T-cell (primary cell): Measurements from ENCODE around the gene UBTD1. TPM values are rescaled to one million over a fixed set of nuclear protein-coding genes. Genes with fewer than 3 reads are reported as not detected.

Source experiments
- ATAC-seq, 4 experiments: fragments of 200-7000 bp in 3 of 4; fragments of 150-1000 bp in 1 of 4; cut with Tn5 transposase; replicated peaks in 1 of 4; 1 replicate in 3 of 4; 2 replicates in 1 of 4; pipeline ENCODE4 v1.10.0; 2021; ENCODE audit warnings: moderate library complexity in 3 of 4, mild to moderate bottlenecking in 2 of 4, moderate number of reproducible peaks in 1 of 4
- CTCF ChIA-PET, 2 donors: fragments of 300-600 bp; sonication (Branson Sonifier 250); formaldehyde crosslinking; loops; one replicate each; lab custom pipeline; 2022; ENCODE audit warnings: antibody characterized with exemption in 2 of 2; lab: Charles Lee
- POLR2A ChIA-PET, 2 donors: fragments of 300-600 bp; sonication (Branson Sonifier 250); formaldehyde crosslinking; loops; one replicate each; lab custom pipeline; 2022; ENCODE audit warnings: antibody characterized with exemption in 2 of 2; lab: Charles Lee
- DNase-seq, 35 experiments: peaks; one replicate each; pipeline versions ENCODE4 v3.0.0 to v3.0.0-alpha.2; 2013 to 2023
- H3K27ac ChIP-seq: one replicate; pipeline ENCODE4 v1.5.1; 2013; ENCODE audit warnings: low read length
- H3K27me3 ChIP-seq, 2 experiments: replicated peaks in 1 of 2; 1 replicate in 1 of 2; 2 replicates in 1 of 2; pipeline versions ENCODE4 v1.6.1 to v1.7.0; 2013; ENCODE audit warnings: low read length in 1 of 2, mixed read lengths in 1 of 2; ENCODE audit not compliant: control insufficient read depth in 2 of 2, insufficient read depth in 2 of 2; ENCODE audit errors: extremely low read depth in 1 of 2
- H3K36me3 ChIP-seq, 2 donors: 1 replicate in 1 of 2; 2 replicates in 1 of 2; pipeline versions ENCODE4 v1.6.1 to v1.7.0; 2013; ENCODE audit warnings: low read length in 1 of 2; ENCODE audit not compliant: control insufficient read depth in 2 of 2, insufficient read depth in 1 of 2; ENCODE audit errors: extremely low read depth in 1 of 2
- H3K4me1 ChIP-seq, 2 experiments: 1 replicate in 1 of 2; 2 replicates in 1 of 2; pipeline versions ENCODE4 v1.6.1 to v1.7.0; 2013; ENCODE audit warnings: low read length in 2 of 2, mixed read lengths in 1 of 2; ENCODE audit not compliant: insufficient read depth in 2 of 2, control insufficient read depth in 1 of 2; ENCODE audit errors: extremely low read depth in 1 of 2
- H3K4me3 ChIP-seq, 2 donors: 1 replicate in 1 of 2; 2 replicates in 1 of 2; pipeline versions ENCODE4 v1.5.1 to v1.7.0; 2013; ENCODE audit warnings: mild to moderate bottlenecking in 2 of 2, low read length in 1 of 2, moderate library complexity in 1 of 2; ENCODE audit not compliant: control insufficient read depth in 1 of 2; ENCODE audit errors: extremely low read depth in 1 of 2
- H3K9me3 ChIP-seq: 2 replicates; pipeline ENCODE4 v1.7.0; 2013
- H3K27ac Mint-ChIP-seq, 2 donors: one replicate each; pipeline ENCODE4 v1.8.0; 2020 to 2021; ENCODE audit warnings: mild to moderate bottlenecking in 2 of 2, mixed read lengths in 2 of 2
- H3K27me3 Mint-ChIP-seq, 2 donors: one replicate each; pipeline ENCODE4 v1.8.0; 2021 to 2022; ENCODE audit warnings: mixed read lengths in 2 of 2
- H3K36me3 Mint-ChIP-seq: one replicate; pipeline ENCODE4 v1.8.0; 2021; ENCODE audit warnings: mixed read lengths
- H3K4me1 Mint-ChIP-seq, 3 donors: one replicate each; pipeline ENCODE4 v1.8.0; 2020 to 2022; ENCODE audit warnings: mixed read lengths in 3 of 3, mild to moderate bottlenecking in 1 of 3
- H3K4me3 Mint-ChIP-seq, 3 donors: one replicate each; pipeline ENCODE4 v1.8.0; 2020 to 2022; ENCODE audit warnings: mild to moderate bottlenecking in 3 of 3, mixed read lengths in 3 of 3, moderate library complexity in 3 of 3
- H3K9me3 Mint-ChIP-seq, 3 donors: one replicate each; pipeline ENCODE4 v1.8.0; 2020 to 2022; ENCODE audit warnings: mixed read lengths in 3 of 3
- WGBS: methylation state at CpG from one replicate; pipeline ENCODE4 v1.1.5; 2013; ENCODE audit warnings: missing lambda C conversion rate; ENCODE audit not compliant: insufficient coverage; 5-methylcytosine and 5-hydroxymethylcytosine counted together
- total RNA-seq, 35 experiments: library from RNA in 6 of 35; stranded (reverse) in 6 of 35; fragments of 120-200 nt in 1 of 35; gene quantifications; one replicate each; pipeline versions ENCODE4 v1.2.1 to v1.2.4 and lab custom pipeline; 2013 to 2026

The UBTD1 gene
- total RNA-seq, 5 donors from 2014 or later (not counting 1 experiment from before 2014, with no cell fraction given): 1.0 to 2.4 (median 1.9) TPM

GRCh38 chr10:97520520-97520919, 21.8 kb downstream of the UBTD1 start:
- CTCF ChIA-PET: no interaction called here
- no peaks in the 10 kb centered on the region for H3K4me1 Mint-ChIP-seq
- H3K9me3 Mint-ChIP-seq: no peaks in the 10 kb centered on the region
- H3K9me3 ChIP-seq: no peaks in the 10 kb centered on the region
- no peaks in the 10 kb centered on the region for H3K4me1 ChIP-seq
- no peak overlapping the region for H3K4me3 ChIP-seq
- H3K27me3 ChIP-seq: peaks cover 0 to 44% of the 10 kb centered on the region in 2 experiments
- H3K27ac Mint-ChIP-seq: no peak overlapping the region
- no peak overlapping the region for H3K4me3 Mint-ChIP-seq
- no peaks in the 10 kb centered on the region for H3K36me3 ChIP-seq
- WGBS: 73% methylated on average over 3 of the region's 5 CpGs
- peaks cover 0 to 12% of the 10 kb centered on the region in 2 donors for H3K27me3 Mint-ChIP-seq
- ATAC-seq: no peak
- H3K36me3 Mint-ChIP-seq: no peaks in the 10 kb centered on the region
- H3K27ac ChIP-seq: no peak overlapping the region
- no peak for DNase-seq
- POLR2A ChIA-PET: no interaction called here

- Histone ChIP-seq H3K27me3 (peaks cover 0 to 38% of the 10 kb centered on the region in 2 experiments), H3K27ac (no peak overlapping the region), H3K9me3 (no peaks in the 10 kb centered on the region), H3K4me1 (no peaks in the 10 kb centered on the region), H3K36me3 (no peaks in the 10 kb centered on the region), H3K4me3 (no peak overlapping the region)
- WGBS: 87% methylated on average over 6 of the region's 11 CpGs
- Mint-ChIP-seq H3K36me3 (no peaks in the 10 kb centered on the region), H3K27ac (no peak overlapping the region), H3K4me3 (no peak overlapping the region), H3K9me3 (no peaks in the 10 kb centered on the region), H3K27me3 (peaks cover 0 to 9% of the 10 kb centered on the region in 2 donors), H3K4me1 (no peaks in the 10 kb centered on the region)
- ChIA-PET CTCF (interaction anchor here (0.6 kb wide), 3 partner anchors 13 to 243 kb away, joined by 3 to 6 read pairs (median 5); no protein-coding TSS in a partner anchor), POLR2A (no interaction called here)
- ATAC-seq (no peak), DNase-seq (no peak)
Measured at GRCh38 chr10:97520978-97521761, 22.4 kb downstream of the UBTD1 start.

- no peaks in the 10 kb centered on the region for H3K4me1 Mint-ChIP-seq
- DNase-seq (no peak), ATAC-seq (no peak)
- WGBS: 82% methylated on average over 6 of the region's 6 CpGs
- H3K4me3 Mint-ChIP-seq: no peak overlapping the region
- H3K27me3 ChIP-seq: peaks cover 0 to 31% of the 10 kb centered on the region in 2 experiments
- no peaks in the 10 kb centered on the region for H3K36me3 ChIP-seq
- no peak overlapping the region for H3K4me3 ChIP-seq
- H3K27ac ChIP-seq: no peak overlapping the region
- no peaks in the 10 kb centered on the region for H3K9me3 ChIP-seq
- H3K4me1 ChIP-seq: no peaks in the 10 kb centered on the region
- POLR2A ChIA-PET: no interaction called here
- H3K36me3 Mint-ChIP-seq: no peaks in the 10 kb centered on the region
- H3K27me3 Mint-ChIP-seq: peaks cover 0 to 7% of the 10 kb centered on the region in 2 donors
- CTCF ChIA-PET: interaction anchor here in 1 of 2 donors (0.6 kb wide), 2 partner anchors 12 to 244 kb away, joined by 3 to 6 read pairs; no protein-coding TSS in a partner anchor
- no peak overlapping the region for H3K27ac Mint-ChIP-seq
- H3K9me3 Mint-ChIP-seq: no peaks in the 10 kb centered on the region
Measured at GRCh38 chr10:97522071-97522470, 23.3 kb downstream of the UBTD1 start.

- WGBS: 93% methylated on average over 6 of the region's 8 CpGs
Measured at GRCh38 chr10:97522937-97523336, 24.2 kb downstream of the UBTD1 start.

GRCh38 chr10:97525086-97525485, 26.4 kb downstream of the UBTD1 start:
- Histone ChIP-seq H3K36me3 (no peaks in the 10 kb centered on the region), H3K27ac (no peak overlapping the region), H3K4me3 (no peak overlapping the region), H3K4me1 (no peaks in the 10 kb centered on the region), H3K9me3 (no peaks in the 10 kb centered on the region), H3K27me3 (peaks cover 0 to 21% of the 10 kb centered on the region in 2 experiments)
- WGBS: 89% methylated on average over 2 of the region's 5 CpGs
- ChIA-PET POLR2A (no interaction called here), CTCF (no interaction called here)
- Mint-ChIP-seq H3K9me3 (no peaks in the 10 kb centered on the region), H3K4me3 (no peak overlapping the region), H3K27me3 (peaks cover 0 to 5% of the 10 kb centered on the region in 2 donors), H3K36me3 (no peaks in the 10 kb centered on the region), H3K4me1 (no peaks in the 10 kb centered on the region), H3K27ac (no peak overlapping the region)
- ATAC-seq: no peak
- DNase-seq: no peak

More at GRCh38 chr10:97522937-97523336, 24.2 kb downstream of the UBTD1 start:
- DNase-seq (no peak), ATAC-seq (no peak)
- no peaks in the 10 kb centered on the region for H3K4me1 Mint-ChIP-seq
- no peaks in the 10 kb centered on the region for H3K4me1 ChIP-seq
- H3K27ac Mint-ChIP-seq: no peak overlapping the region
- H3K4me3 ChIP-seq: no peak overlapping the region
- no peak overlapping the region for H3K4me3 Mint-ChIP-seq
- no peaks in the 10 kb centered on the region for H3K9me3 Mint-ChIP-seq
- H3K36me3 Mint-ChIP-seq: no peaks in the 10 kb centered on the region
- no peaks in the 10 kb centered on the region for H3K9me3 ChIP-seq
- peaks cover 0 to 26% of the 10 kb centered on the region in 2 experiments for H3K27me3 ChIP-seq
- H3K27me3 Mint-ChIP-seq: peaks cover 0 to 5% of the 10 kb centered on the region in 2 donors
- POLR2A ChIA-PET: no interaction called here
- CTCF ChIA-PET: no interaction called here
- H3K27ac ChIP-seq: no peak overlapping the region
- H3K36me3 ChIP-seq: no peaks in the 10 kb centered on the region

GRCh38 chr10:97525683-97526110, 27.0 kb downstream of the UBTD1 start:
- ChIA-PET CTCF (no interaction called here), POLR2A (no interaction called here)
- no peak overlapping the region for H3K4me3 Mint-ChIP-seq
- no peaks in the 10 kb centered on the region for H3K4me1 Mint-ChIP-seq
- H3K4me3 ChIP-seq: no peak overlapping the region
- no peak overlapping the region for H3K27ac ChIP-seq
- H3K36me3 ChIP-seq: no peaks in the 10 kb centered on the region
- no peaks in the 10 kb centered on the region for H3K4me1 ChIP-seq
- ATAC-seq (no peak), DNase-seq (no peak)
- no peaks in the 10 kb centered on the region for H3K36me3 Mint-ChIP-seq
- peaks cover 0 to 18% of the 10 kb centered on the region in 2 experiments for H3K27me3 ChIP-seq
- no peaks in the 10 kb centered on the region for H3K9me3 ChIP-seq
- H3K27ac Mint-ChIP-seq: no peak overlapping the region
- no peaks in the 10 kb centered on the region for H3K9me3 Mint-ChIP-seq
- peaks cover 0 to 4% of the 10 kb centered on the region in 2 donors for H3K27me3 Mint-ChIP-seq
- 80% methylated on average over 1 of the region's 1 CpG for WGBS
